ENCODE data around the gene DOCK10.

- TF ChIP-seq CTCF (IDR thresholded peaks at IDR 0.05): no peak
- TF ChIP-seq POLR2A (IDR thresholded peaks at IDR 0.05): no peak
- no peak for TF ChIP-seq EP300 (IDR thresholded peaks at IDR 0.05)
- no peak for TF ChIP-seq POLR2AphosphoS5 (IDR thresholded peaks at IDR 0.05)
Observed at GRCh38 chr2:224904381-224904780, 137.9 kb downstream of the DOCK10 start.

All from sigmoid colon (tissue), 4 donors.